ENCODE measurements around the gene ERN1. TPM values are rescaled to one million over a fixed set of nuclear protein-coding genes. Genes with fewer than 3 reads are reported as not detected.
A peak's percentile ranks its signal among the peaks of the same experiment; 100 is the strongest.
"Not testable (repeated sequence)": the region's sequence is repeated elsewhere in the genome, so short reads cannot be mapped to it uniquely, and the experiment has no call there.

Gene ERN1
- total RNA-seq, 4 donors from 2014 or later, result 7.8 to 29.2 (median 12.8) TPM

DNA sequence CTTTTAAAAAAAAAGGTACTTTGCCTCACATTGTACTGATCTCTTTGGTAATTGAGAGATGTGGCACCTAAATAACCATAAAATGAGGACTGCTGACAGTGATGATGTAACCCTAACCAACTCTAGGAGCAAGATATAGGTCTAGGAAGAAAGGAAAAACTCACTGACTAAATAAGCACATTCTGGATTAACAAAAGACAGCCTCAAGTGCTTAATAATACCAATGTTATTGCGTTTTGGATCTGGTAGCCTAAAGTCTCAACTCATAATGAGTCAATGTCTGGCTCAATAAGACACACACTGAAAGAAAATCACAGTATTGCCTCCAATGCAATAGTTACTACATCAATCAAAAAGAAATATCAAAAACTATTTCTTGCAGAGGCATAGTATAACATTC lies 3.0 kb downstream of the ERN1 start:
- no peak for TF ChIP-seq POLR2A (IDR thresholded peaks at IDR 0.05)
- TF ChIP-seq, protein P1, sequence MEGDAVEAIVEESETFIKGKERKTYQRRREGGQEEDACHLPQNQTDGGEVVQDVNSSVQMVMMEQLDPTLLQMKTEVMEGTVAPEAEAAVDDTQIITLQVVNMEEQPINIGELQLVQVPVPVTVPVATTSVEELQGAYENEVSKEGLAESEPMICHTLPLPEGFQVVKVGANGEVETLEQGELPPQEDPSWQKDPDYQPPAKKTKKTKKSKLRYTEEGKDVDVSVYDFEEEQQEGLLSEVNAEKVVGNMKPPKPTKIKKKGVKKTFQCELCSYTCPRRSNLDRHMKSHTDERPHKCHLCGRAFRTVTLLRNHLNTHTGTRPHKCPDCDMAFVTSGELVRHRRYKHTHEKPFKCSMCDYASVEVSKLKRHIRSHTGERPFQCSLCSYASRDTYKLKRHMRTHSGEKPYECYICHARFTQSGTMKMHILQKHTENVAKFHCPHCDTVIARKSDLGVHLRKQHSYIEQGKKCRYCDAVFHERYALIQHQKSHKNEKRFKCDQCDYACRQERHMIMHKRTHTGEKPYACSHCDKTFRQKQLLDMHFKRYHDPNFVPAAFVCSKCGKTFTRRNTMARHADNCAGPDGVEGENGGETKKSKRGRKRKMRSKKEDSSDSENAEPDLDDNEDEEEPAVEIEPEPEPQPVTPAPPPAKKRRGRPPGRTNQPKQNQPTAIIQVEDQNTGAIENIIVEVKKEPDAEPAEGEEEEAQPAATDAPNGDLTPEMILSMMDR (IDR thresholded peaks at IDR 0.05), result no peak
- TF ChIP-seq POLR2AphosphoS5 (IDR thresholded peaks at IDR 0.05), result no peak
- no peak for TF ChIP-seq EP300 (IDR thresholded peaks at IDR 0.05; ENCODE audit: low read depth)
- H3K27me3 ChIP-seq, result no peaks in the 10 kb centered on the region
- H3K36me3 ChIP-seq, result no peaks in the 10 kb centered on the region
- H3K27ac ChIP-seq, result no peak overlapping the region
- H3K4me3 ChIP-seq, result no peak overlapping the region
- H3K9me3 ChIP-seq, result no peaks in the 10 kb centered on the region
- in situ Hi-C loops (cut with MboI; ENCODE audit: low pct_ligation_motif_present in 1 of 4, low pct_unique_long_range_greater_than_20kb in 1 of 4, low sequenced_read_pairs in 3 of 4), result loop anchor here in 1 of 4 donors (25.0 kb wide), 1 partner anchor 215 kb away; the partner anchor contains the start of genes CSHL1 and GH1
- WGBS, 2 donors (ENCODE audit: low coverage in 1 of 2), result 71 to 79% methylated on average over 1 of the region's 1 CpG
- intact Hi-C loops (cut with DNase I; ENCODE audit: low total_unique reads), result no loop called here
- no peak for DNase-seq
- H3K4me1 ChIP-seq, result peaks cover 11 to 33% (median 20%) of the 10 kb centered on the region in 4 donors

DNA sequence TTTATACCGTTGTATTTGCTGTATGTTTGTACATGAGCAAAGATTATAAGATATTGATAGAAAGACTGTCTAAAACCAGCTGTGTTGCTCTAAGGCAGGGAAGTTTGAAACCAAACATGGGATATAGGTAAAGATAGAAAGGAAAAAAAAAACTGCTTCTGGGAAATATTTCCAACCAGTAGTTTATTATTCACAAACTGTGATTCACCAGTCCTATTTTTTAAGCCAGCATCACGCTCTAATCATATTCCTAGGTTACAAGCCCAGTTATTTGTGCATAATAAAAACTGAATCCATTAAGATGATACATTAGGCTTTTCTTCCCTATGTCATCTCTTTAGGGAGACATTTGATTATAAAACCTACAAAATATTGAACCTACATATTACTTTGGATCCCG lies 4.0 kb downstream of the ERN1 start:
- Histone ChIP-seq H3K27me3 (no peaks in the 10 kb centered on the region), H3K9me3 (no peaks in the 10 kb centered on the region), H3K4me3 (no peak overlapping the region), H3K36me3 (no peaks in the 10 kb centered on the region), H3K4me1 (peaks cover 6 to 25% (median 18%) of the 10 kb centered on the region in 4 donors), H3K27ac (no peak overlapping the region)
- 70 to 77% methylated on average over 3 of the region's 3 CpGs for WGBS, 2 donors (ENCODE audit: low coverage in 1 of 2)
- no peak for DNase-seq
- TF ChIP-seq EP300 (IDR thresholded peaks at IDR 0.05; ENCODE audit: low read depth), result no peak
- TF ChIP-seq, protein P1 (IDR thresholded peaks at IDR 0.05), result no peak
- TF ChIP-seq POLR2AphosphoS5 (IDR thresholded peaks at IDR 0.05), result no peak
- no peak for TF ChIP-seq POLR2A (IDR thresholded peaks at IDR 0.05)
- in situ Hi-C loops (cut with MboI; ENCODE audit: low pct_ligation_motif_present in 1 of 4, low pct_unique_long_range_greater_than_20kb in 1 of 4, low sequenced_read_pairs in 3 of 4), result loop anchor here in 1 of 4 donors (25.0 kb wide), 1 partner anchor 214 kb away; the partner anchor contains the start of genes CSHL1 and GH1
- intact Hi-C loops (cut with DNase I; ENCODE audit: low total_unique reads), result no loop called here

DNA sequence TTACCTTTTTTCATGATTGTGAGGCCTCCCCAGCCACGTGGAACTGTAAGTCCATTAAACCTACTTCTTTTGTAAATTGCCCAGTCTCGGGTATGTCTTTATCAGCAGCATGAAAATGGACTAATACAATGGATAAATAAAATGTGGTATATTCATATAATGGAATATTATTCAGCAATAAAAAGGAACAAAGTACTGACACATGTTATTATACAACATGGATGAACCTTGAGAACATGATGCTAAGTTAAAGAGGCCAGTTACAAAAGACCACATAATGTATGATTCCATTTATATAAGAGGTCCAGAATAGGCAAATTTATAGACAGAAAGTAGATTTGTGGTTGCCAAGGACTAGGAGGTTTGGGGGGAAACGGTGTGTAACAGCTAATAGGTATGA lies 5.3 kb downstream of the ERN1 start:
- no peak overlapping the region for H3K27ac ChIP-seq
- peaks cover 5 to 17% (median 11%) of the 10 kb centered on the region in 4 donors for H3K4me1 ChIP-seq
- no peaks in the 10 kb centered on the region for H3K9me3 ChIP-seq
- intact Hi-C loops (cut with DNase I; ENCODE audit: low total_unique reads) (no loop called here), in situ Hi-C loops (cut with MboI; ENCODE audit: low pct_ligation_motif_present in 1 of 4, low pct_unique_long_range_greater_than_20kb in 1 of 4, low sequenced_read_pairs in 3 of 4) (loop anchor here in 1 of 4 donors (25.0 kb wide), 1 partner anchor 212 kb away; the partner anchor contains the start of genes CSHL1 and GH1)
- TF ChIP-seq EP300 (IDR thresholded peaks at IDR 0.05; ENCODE audit: low read depth), result no peak
- TF ChIP-seq, protein P1 (IDR thresholded peaks at IDR 0.05), result no peak
- no peaks in the 10 kb centered on the region for H3K36me3 ChIP-seq
- 88 to 97% methylated on average over 3 of the region's 3 CpGs for WGBS, 2 donors (ENCODE audit: low coverage in 1 of 2)
- no peak for DNase-seq
- H3K27me3 ChIP-seq, result no peaks in the 10 kb centered on the region
- no peak overlapping the region for H3K4me3 ChIP-seq

DNA sequence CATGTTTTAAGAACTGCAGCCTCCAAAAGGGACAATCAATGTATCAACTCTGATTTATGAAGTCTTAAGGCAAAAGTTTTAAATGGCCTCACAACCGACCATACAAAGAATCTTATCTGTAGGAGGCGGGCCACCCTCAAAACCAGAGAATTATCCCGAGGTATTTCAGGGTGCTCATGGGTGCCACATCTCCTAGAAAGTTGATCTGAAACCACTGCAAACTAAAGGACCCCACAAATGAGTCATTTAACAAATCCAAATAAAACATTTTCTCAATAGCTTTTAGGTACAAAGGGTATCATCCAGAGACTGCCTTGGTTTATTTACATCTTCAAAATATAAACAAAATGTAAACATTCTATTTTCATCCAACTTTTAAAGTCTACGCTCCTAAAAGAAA lies 6.8 kb downstream of the ERN1 start:
- in situ Hi-C loops (cut with MboI; ENCODE audit: low pct_ligation_motif_present in 1 of 4, low pct_unique_long_range_greater_than_20kb in 1 of 4, low sequenced_read_pairs in 3 of 4), result no loop called here
- DNase-seq, result no peak
- Histone ChIP-seq H3K9me3 (no peaks in the 10 kb centered on the region), H3K4me1 (peaks cover 6 to 17% (median 9%) of the 10 kb centered on the region in 4 donors), H3K27me3 (no peaks in the 10 kb centered on the region), H3K36me3 (no peaks in the 10 kb centered on the region), H3K4me3 (no peak overlapping the region), H3K27ac (no peak overlapping the region)
- intact Hi-C loops (cut with DNase I; ENCODE audit: low total_unique reads), result no loop called here
- TF ChIP-seq, protein P1 (IDR thresholded peaks at IDR 0.05), result no peak
- TF ChIP-seq POLR2A (IDR thresholded peaks at IDR 0.05) (no peak), POLR2AphosphoS5 (IDR thresholded peaks at IDR 0.05) (no peak), EP300 (IDR thresholded peaks at IDR 0.05; ENCODE audit: low read depth) (no peak)
- 72 to 74% methylated on average over 4 of the region's 4 CpGs for WGBS, 2 donors (ENCODE audit: low coverage in 1 of 2)

DNA sequence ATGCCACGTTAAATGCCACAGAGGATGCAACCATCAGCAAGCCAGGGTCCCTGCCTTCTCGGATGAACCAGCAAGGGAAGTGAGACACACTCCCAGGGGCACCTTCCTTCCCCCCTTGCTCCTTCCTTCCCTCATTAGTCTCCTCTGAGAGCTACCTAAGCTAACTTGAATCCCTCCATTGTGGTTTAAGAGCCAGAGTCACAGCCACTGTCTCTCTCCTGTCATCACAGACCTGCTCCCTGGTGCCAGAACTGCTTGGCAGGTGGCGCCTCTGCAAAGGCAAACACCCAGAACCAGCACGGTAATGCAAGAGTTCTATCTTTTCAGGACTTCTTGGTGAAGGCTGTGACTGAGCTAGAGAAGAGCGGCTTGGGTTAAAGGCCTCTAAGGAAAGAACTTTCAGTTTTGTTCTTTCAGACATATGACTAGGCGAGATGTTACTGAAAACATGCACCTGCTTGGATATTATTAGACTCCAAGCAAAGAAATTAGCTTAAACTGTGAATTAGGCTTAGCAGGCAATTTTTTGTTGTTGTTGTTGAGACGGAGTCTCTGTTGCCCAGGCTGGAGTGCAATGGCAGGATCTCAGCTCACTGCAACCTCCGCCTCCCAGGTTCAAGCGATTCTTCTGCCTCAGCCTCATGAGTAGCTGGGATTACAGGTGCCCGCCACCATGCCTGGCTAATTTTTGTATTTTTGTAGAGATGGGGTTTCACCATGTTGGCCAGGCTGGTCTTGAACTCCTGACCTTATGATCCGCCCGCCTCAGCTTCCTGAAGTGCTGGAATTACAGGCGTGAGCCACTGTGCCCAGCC lies 8.8 kb downstream of the ERN1 start:
- in situ Hi-C loops (cut with MboI; ENCODE audit: low pct_ligation_motif_present in 1 of 4, low pct_unique_long_range_greater_than_20kb in 1 of 4, low sequenced_read_pairs in 3 of 4), result not testable (repeated sequence)

More for the DNA sequence above, 8.8 kb downstream of the ERN1 start:
- peak overlapping the region in 2 of 4 donors; percentile 17 to 61 for H3K27ac ChIP-seq
- H3K36me3 ChIP-seq; H3K4me3 ChIP-seq; intact Hi-C loops (cut with DNase I; ENCODE audit: low total_unique reads); H3K9me3 ChIP-seq; H3K27me3 ChIP-seq: not testable (repeated sequence)
- DNase-seq, result peak; percentile 28
- WGBS, 2 donors (ENCODE audit: low coverage in 1 of 2), result 74 to 90% methylated on average over 5 to 13 of the region's 13 CpGs
- H3K4me1 ChIP-seq, result peaks cover 10 to 17% (median 13%) of the 10 kb centered on the region in 4 donors
